ENCODE measurements around the gene PDE3B. TPM values are rescaled to one million over a fixed set of nuclear protein-coding genes. Genes with fewer than 3 reads are reported as not detected.

Gene PDE3B
- total and polyA plus RNA-seq, 9 of the 15 experiments (the other 6 are each of a cell fraction or from before 2014, with no cell fraction given): 2.3 to 22.5 (median 12.2) TPM

DNA sequence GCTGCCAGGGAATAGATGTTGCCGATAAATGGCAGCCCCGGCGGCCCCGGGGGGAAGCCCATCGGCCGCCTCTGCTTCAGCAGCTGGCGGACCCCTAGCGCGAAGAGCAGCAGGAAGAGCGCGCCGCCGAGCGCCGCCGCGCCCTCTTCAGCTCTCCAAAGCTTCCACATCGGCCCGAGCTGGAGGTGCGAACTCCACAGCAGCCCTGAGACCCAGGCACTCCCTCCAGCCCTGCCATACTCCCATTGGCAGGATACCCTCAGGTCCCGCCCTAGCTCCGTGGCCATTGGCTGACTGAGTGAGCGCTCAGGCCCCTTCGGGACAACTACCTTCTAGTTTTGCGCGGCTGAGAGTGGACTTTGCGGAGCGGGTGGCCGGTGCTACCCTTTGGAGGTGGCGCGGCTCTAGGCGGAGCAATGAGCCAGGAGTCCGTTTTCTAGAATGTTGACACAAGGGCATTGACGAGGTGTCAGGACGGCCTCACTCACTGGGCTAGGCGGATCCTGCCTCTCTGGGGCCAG, 248.5 kb downstream of the PDE3B start, which contains the start of gene CYP2R1 (continued):
- TF ChIP-seq, protein P1, sequence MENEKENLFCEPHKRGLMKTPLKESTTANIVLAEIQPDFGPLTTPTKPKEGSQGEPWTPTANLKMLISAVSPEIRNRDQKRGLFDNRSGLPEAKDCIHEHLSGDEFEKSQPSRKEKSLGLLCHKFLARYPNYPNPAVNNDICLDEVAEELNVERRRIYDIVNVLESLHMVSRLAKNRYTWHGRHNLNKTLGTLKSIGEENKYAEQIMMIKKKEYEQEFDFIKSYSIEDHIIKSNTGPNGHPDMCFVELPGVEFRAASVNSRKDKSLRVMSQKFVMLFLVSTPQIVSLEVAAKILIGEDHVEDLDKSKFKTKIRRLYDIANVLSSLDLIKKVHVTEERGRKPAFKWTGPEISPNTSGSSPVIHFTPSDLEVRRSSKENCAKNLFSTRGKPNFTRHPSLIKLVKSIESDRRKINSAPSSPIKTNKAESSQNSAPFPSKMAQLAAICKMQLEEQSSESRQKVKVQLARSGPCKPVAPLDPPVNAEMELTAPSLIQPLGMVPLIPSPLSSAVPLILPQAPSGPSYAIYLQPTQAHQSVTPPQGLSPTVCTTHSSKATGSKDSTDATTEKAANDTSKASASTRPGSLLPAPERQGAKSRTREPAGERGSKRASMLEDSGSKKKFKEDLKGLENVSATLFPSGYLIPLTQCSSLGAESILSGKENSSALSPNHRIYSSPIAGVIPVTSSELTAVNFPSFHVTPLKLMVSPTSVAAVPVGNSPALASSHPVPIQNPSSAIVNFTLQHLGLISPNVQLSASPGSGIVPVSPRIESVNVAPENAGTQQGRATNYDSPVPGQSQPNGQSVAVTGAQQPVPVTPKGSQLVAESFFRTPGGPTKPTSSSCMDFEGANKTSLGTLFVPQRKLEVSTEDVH (IDR thresholded peaks at IDR 0.05; ENCODE audit: low read depth, partially characterized antibody): peak; percentile 36
- TF ChIP-seq NR3C1 (CRISPR knock-in tag; IDR thresholded peaks at IDR 0.05) (no peak), HDGF (IDR thresholded peaks at IDR 0.05) (no peak), ESRRA (IDR thresholded peaks at IDR 0.05; ENCODE audit: borderline replicate concordance, low read depth) (peak; percentile 52; the same call in 1 of the 2 replicates), TEAD2 (tag; IDR thresholded peaks at IDR 0.05) (no peak), FOXJ3 (CRISPR knock-in tag; IDR thresholded peaks at IDR 0.05) (no peak), JUNB (CRISPR knock-in tag; conservative IDR thresholded peaks at IDR 0.05) (no peak), RBM25 (IDR thresholded peaks at IDR 0.05; ENCODE audit: low read depth, low read length, severe bottlenecking) (peak; percentile 93), MTA3 (IDR thresholded peaks at IDR 0.05; ENCODE audit: borderline replicate concordance) (peak; percentile 56; the same call in 1 of the 2 replicates), TRIM28 (IDR thresholded peaks at IDR 0.05) (0 out of 2 replicates have a peak, but pooled peaks have one; percentile 27), ELF1 (tag; IDR thresholded peaks at IDR 0.05) (no peak), TBL1XR1 (IDR thresholded peaks at IDR 0.05; ENCODE audit: low read length in 2 of 2) (peak in 1 of 2 experiments; percentile 16; a peak in 1 of 4 replicates), ETV1 (tag; conservative IDR thresholded peaks at IDR 0.05; ENCODE audit: low read depth) (no peak), MTA1 (IDR thresholded peaks at IDR 0.05; ENCODE audit: borderline replicate concordance) (0 out of 2 replicates have a peak, but pooled peaks have one; percentile 32), RFX7 (CRISPR knock-in tag; IDR thresholded peaks at IDR 0.05) (no peak), SMARCB1 (IDR thresholded peaks at IDR 0.05; ENCODE audit: insufficient read length, low read depth) (no peak)
- TF ChIP-seq, protein P2, sequence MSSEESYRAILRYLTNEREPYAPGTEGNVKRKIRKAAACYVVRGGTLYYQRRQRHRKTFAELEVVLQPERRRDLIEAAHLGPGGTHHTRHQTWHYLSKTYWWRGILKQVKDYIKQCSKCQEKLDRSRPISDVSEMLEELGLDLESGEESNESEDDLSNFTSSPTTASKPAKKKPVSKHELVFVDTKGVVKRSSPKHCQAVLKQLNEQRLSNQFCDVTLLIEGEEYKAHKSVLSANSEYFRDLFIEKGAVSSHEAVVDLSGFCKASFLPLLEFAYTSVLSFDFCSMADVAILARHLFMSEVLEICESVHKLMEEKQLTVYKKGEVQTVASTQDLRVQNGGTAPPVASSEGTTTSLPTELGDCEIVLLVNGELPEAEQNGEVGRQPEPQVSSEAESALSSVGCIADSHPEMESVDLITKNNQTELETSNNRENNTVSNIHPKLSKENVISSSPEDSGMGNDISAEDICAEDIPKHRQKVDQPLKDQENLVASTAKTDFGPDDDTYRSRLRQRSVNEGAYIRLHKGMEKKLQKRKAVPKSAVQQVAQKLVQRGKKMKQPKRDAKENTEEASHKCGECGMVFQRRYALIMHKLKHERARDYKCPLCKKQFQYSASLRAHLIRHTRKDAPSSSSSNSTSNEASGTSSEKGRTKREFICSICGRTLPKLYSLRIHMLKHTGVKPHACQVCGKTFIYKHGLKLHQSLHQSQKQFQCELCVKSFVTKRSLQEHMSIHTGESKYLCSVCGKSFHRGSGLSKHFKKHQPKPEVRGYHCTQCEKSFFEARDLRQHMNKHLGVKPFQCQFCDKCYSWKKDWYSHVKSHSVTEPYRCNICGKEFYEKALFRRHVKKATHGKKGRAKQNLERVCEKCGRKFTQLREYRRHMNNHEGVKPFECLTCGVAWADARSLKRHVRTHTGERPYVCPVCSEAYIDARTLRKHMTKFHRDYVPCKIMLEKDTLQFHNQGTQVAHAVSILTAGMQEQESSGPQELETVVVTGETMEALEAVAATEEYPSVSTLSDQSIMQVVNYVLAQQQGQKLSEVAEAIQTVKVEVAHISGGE (CRISPR knock-in tag; IDR thresholded peaks at IDR 0.05): no peak
- TF ChIP-seq, protein P3, sequence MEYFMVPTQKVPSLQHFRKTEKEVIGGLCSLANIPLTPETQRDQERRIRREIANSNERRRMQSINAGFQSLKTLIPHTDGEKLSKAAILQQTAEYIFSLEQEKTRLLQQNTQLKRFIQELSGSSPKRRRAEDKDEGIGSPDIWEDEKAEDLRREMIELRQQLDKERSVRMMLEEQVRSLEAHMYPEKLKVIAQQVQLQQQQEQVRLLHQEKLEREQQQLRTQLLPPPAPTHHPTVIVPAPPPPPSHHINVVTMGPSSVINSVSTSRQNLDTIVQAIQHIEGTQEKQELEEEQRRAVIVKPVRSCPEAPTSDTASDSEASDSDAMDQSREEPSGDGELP (CRISPR knock-in tag; IDR thresholded peaks at IDR 0.05; ENCODE audit: borderline replicate concordance): peak; percentile 45; the same call in 1 of the 2 replicates
- TF ChIP-seq, protein P4, sequence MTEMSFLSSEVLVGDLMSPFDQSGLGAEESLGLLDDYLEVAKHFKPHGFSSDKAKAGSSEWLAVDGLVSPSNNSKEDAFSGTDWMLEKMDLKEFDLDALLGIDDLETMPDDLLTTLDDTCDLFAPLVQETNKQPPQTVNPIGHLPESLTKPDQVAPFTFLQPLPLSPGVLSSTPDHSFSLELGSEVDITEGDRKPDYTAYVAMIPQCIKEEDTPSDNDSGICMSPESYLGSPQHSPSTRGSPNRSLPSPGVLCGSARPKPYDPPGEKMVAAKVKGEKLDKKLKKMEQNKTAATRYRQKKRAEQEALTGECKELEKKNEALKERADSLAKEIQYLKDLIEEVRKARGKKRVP (CRISPR knock-in tag; IDR thresholded peaks at IDR 0.05): no peak

Measured in K562 (cell line).